ENCODE data around the gene CLMN. TPM values are rescaled to one million over a fixed set of nuclear protein-coding genes. Genes with fewer than 3 reads are reported as not detected.

Gene CLMN
- total and polyA plus RNA-seq, 9 of the 15 experiments (the other 6 are each of a cell fraction or from before 2014, with no cell fraction given) = 0.01 to 0.18 (median 0.07) TPM; not detected in 4

GRCh38 chr14:95258754-95259593 lies 60.7 kb downstream of the CLMN start (continued):
- TF ChIP-seq REST (IDR thresholded peaks at IDR 0.05; ENCODE audit: borderline replicate concordance) (no peak), REST (CRISPR knock-in tag; IDR thresholded peaks at IDR 0.05; ENCODE audit: low read depth) (no peak), ZNF165 (CRISPR knock-in tag; IDR thresholded peaks at IDR 0.05; ENCODE audit: borderline replicate concordance) (no peak), NFIC (IDR thresholded peaks at IDR 0.05) (no peak), NR2C1 (IDR thresholded peaks at IDR 0.05) (no peak), NR2C1 (tag; IDR thresholded peaks at IDR 0.05) (no peak), LCOR (CRISPR knock-in tag; IDR thresholded peaks at IDR 0.05) (no peak), XRCC4 (IDR thresholded peaks at IDR 0.05; ENCODE audit: extremely low read depth, insufficient read depth, insufficient read length) (no peak), E2F4 (CRISPR knock-in tag; IDR thresholded peaks at IDR 0.05; ENCODE audit: low read depth) (no peak), ARNT (IDR thresholded peaks at IDR 0.05) (no peak), TRIM28 (IDR thresholded peaks at IDR 0.05) (no peak), ZNF146 (CRISPR knock-in tag; IDR thresholded peaks at IDR 0.05; ENCODE audit: unreplicated experiment) (no peak), PHB (CRISPR knock-in tag; IDR thresholded peaks at IDR 0.05) (no peak), CHD2 (IDR thresholded peaks at IDR 0.05; ENCODE audit: low read depth, low read length) (no peak), ZNF584 (CRISPR knock-in tag; IDR thresholded peaks at IDR 0.05; ENCODE audit: low read depth) (no peak), ETV6 (IDR thresholded peaks at IDR 0.05; ENCODE audit: borderline replicate concordance in 1 of 2, low read depth in 2 of 2, low read length in 1 of 2) (no peak), ETV6 (CRISPR knock-in tag; IDR thresholded peaks at IDR 0.05; ENCODE audit: borderline replicate concordance) (no peak), FOXM1 (IDR thresholded peaks at IDR 0.05; ENCODE audit: low read depth) (no peak), FOXM1 (CRISPR knock-in tag; IDR thresholded peaks at IDR 0.05; ENCODE audit: low read depth) (no peak)

All from K562 (cell line).